NK-92 (cell line): ENCODE data around the gene KRTAP17-1.

ENCODE experiments used
- DNase-seq: peaks from one replicate; lab custom pipeline; 2025; ENCODE audit not compliant: unreplicated experiment; lab: John Stamatoyannopoulos, UW

Gene KRTAP17-1

GRCh38 chr17:41333098-41333497 is 17.6 kb upstream of the KRTAP17-1 start:
- no peak for DNase-seq

GRCh38 chr17:41332239-41332638 is 16.7 kb upstream of the KRTAP17-1 start:
- no peak for DNase-seq

GRCh38 chr17:41331606-41332005 is 16.1 kb upstream of the KRTAP17-1 start:
- no peak for DNase-seq

- no peak for DNase-seq
Measured at GRCh38 chr17:41329279-41329948, 13.9 kb upstream of the KRTAP17-1 start.

GRCh38 chr17:41328207-41328606 is 12.7 kb upstream of the KRTAP17-1 start:
- DNase-seq = no peak

GRCh38 chr17:41327411-41328120 is 12.1 kb upstream of the KRTAP17-1 start:
- no peak for DNase-seq

DNA sequence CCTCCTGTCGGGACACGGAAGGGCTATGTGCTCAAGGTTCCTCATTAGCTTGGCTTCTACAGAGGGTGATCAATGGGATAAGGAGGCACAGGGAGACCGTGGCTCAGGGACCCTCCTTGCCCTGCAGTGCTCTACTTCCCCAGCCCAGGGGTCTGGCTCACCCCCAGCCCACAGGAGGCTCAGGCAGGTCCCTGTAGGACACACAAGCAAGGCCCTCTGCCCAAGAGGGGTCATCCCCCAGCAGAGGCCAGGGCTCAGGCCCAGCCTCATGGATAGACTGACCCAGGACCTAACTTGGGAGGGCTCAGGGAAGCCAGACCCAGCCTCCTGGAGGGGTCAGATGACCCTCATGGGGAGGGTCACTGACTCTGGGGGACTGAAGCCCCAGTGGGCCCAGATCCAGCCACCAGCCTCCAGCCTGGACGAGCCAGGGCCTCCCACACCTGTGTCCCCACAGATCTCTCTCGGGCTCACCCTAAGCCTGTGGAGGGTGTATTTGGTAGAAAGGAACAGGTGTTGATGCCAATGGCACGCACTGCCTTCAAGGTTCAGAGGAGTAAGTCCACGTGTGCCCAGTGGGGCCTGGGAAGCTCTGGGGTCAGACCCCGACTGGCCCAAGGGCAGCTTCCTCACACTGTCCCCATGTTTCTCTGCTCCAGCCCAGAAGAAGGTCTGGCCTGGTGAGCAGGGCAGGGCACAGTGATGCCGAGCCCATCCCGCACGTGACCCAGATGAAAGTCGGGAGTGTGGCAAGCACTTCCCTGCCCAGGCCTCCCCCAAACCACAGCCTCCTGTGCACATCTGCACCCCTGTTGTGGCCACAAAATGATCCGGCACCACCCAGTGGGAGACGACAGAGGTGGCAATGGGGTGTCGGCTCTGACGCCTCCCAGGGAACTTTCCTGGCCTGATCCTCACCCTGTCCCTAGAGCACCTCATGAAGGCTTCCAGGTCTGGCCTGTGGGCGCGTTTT is 10.9 kb upstream of the KRTAP17-1 start:
- no peak for DNase-seq

DNA sequence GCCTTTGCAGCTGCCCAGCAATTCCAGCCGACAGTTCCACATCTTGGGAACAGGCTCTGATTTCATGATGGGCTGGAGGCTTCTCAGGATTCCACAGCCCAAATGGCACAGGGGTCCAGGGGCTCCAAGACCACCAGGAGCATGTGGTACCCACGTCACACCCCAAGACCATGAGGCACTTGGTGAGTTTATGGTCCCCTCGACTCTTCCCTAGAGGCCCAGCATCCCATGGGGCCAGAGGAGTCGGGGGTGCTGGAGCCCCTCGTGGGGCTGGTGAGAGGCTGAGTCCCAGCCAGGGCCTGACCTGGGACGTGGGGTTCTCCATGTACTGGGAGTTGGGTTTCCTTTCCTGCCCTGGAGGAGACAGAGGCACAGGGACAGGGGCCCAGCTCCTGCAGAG is 10.1 kb upstream of the KRTAP17-1 start:
- no peak for DNase-seq

GRCh38 chr17:41325126-41325525 is 9.6 kb upstream of the KRTAP17-1 start:
- no peak for DNase-seq

DNA sequence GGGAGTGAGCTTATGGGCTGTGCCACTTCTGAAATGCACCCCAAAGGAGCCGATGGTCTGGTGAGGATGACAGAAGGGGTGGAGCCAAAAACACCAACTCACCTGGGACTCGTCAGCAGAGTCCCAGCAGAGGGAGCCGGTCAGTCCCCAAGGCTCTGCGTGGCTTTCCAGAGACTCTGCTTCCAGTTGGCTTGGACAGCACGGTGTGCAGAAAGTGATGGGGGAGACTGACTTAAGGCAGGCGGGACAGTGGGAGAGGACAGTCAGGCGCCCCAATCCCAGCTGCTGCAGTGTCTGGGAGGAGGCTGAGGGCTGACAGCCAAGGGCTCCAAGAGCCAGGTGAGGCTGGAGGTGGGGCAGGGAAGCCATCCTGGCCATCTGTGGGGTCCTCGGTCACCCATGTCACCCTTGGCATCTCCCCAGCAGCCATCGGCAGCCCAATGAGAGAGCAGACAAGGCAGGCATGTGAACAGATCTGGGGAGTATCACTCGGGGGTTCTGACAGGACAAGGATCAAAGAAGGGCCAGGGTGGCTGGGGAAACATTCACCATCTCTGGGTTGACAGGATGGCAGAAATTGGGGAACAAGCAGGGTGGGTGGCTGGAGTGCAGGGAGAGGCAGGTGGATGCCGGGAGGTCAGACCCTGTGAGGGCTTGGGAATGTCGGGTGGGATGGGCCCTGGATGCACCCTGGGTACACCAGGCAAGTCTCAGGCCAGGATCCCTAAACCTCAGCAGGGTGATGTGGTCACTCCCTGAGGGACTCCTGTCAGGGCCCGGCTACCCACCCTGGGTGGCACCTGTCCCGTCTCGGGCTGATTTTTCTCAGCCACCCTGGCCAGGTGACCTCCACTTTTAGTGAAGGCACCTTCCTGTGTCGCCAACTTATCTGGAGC is 8.9 kb upstream of the KRTAP17-1 start:
- DNase-seq = no peak

DNA sequence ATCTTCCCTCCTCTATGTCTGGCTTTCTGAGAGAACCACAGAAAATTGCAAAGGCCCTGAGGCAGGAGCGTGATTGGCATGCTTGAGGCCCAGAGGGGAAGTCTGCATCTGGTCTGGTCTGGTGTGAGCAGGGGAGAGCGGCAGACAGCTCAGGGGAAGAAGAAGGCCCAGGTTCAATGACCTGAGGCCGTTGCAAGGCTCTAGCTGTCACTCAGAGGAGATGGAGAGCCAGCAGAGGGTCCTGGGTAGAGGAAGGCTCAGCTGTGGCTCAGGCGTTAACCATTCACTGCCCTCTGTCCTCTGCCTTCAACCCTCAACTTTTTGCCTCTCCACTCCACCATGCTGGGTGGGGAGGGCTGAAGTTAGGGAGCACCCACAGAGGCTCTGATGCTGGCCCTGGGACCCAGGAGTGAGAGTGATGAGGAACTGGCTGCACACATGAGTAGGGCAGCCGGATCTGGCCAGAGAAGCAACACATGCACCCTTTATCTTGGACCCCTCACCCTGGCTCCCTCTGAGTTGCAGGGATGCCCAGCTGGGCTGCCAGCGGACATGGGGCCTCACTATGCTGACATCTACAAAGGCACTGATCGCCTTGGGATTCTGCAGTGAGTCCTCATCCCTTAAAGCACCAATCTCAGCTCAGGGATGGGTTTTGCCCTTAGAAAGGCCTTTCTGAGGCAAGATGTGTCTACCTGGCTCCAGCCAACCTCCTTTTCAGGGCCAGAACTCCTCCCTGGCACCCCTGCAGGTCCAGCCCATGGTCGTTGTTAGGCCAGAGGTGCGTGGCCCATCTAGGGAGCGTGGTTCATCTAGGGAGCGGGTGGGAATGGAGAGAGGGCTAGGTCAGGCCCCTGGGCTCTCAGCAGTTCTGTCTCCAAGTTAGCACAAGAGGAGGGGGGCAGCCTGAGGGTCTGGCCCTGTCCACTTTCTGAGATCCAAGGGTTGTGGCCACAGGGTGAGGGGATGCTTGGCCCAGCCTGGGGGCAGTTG is 7.7 kb upstream of the KRTAP17-1 start:
- no peak for DNase-seq

DNA sequence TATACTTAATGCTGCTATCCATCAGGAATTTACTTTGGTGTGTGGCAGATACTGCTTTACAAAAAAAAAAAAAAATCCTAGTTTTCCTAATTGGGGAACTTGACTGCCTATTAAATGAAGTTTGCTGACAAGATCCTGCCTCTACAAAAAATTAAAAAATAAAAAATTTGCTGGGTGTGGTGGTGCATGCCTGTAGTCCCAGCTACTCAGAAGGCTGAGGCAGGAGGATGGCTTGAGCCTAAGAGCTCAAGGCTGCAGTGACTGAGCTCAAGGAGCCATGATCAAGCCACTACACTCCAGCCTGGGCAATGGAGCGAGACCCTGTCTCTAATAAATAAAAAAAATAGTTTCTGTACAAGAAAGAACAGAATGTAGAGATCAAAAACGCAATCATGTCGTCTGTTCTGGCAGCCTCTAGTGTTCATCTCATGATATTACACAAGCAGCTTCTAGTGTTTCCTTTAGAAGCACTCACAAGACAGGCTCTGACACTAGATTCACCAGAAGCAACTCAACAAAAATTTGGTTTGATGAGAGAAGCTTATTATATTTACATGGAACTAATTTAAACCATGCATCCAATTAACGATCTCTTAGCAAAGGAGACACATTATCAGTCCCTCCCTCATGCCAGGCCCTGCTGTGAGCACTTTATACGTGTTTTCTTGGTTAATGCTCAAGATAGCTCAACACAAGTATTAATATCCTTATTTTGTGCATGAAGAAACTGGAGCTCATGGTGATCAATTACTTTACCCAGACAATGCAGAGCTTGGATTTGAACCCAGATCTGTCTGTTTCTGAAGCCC is 6.8 kb upstream of the KRTAP17-1 start:
- DNase-seq = no peak

DNA sequence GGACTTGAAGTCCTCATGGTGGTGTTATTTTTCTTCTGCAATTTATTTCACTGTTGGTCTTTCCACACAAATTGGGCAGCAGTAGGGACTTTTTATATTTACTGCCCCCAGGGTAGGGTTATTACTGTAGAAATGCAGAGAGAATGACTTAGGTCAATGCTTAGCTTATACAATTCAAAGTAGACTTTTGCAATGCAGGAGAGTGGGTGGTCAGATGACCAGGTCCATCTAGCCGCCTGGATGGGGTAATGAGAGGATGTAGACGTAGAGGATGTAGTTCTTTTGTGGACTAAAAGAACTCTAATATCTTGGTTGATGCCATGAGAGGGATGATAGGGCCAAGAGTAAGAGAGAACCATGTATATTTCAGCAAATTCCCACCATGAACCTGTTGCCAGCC is 2.7 kb upstream of the KRTAP17-1 start:
- no peak for DNase-seq

- DNase-seq = no peak
Measured at GRCh38 chr17:41315814-41316445, 420 bp upstream of the KRTAP17-1 start.

DNA sequence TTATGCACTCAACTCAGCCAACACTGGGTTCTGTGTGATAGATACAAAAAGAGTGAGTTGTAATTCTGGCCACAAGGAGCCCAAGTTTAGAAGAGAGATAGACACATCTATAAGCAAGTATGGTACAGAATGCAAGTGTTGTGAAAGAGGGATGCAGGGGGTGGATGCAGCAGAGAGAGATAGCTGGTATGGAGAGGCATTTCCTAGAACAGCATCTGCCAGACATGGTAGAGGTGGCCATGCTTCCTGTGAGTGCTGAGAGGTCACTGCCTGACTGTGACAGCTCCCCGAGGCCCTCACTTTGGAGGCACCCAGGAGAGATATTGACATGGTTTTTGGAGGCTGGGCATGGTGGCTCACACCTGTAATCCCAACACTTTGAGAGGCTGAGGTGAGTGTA is 4.4 kb downstream of the KRTAP17-1 start:
- DNase-seq = no peak

DNA sequence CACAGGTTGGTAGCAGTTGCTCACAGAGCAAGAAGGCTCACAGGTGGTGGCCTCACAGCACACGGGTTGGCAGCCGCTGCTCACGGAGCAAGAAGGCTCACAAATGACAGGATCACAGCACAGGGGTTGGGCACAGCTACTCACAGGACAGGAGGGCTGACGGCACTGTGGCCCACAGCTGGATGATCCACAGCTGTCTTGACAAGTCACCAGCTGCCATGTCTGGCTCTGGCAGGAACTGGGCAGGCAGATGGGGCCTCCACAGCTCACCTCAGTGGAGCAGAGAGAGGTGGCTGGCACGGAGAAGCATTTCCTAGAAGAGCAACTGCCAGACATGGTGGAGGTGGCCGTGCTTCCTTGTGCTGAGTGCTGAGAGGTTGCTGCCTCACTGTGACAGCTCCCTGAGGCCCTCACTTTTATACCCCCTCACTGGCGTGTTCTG is 6.6 kb downstream of the KRTAP17-1 start, which contains the start of gene KRTAP16-1:
KRTAP16-1 (minus strand) TSS at position 392 of the 442 bp plus-strand sequence; CDS start at position 336, 56 bp downstream.
- no peak for DNase-seq

- no peak for DNase-seq
Measured at GRCh38 chr17:41308251-41308917, 7.1 kb downstream of the KRTAP17-1 start.
